Loucy (cell line): Measurements from ENCODE around the gene DUSP6.

ENCODE experiments used
- CTCF ChIP-seq: fragments of 200-600 bp; sonication (generic); conservative IDR thresholded peaks from 2 replicates; pipeline ENCODE4 v1.5.1; 2014; ENCODE audit warnings: mild to moderate bottlenecking, antibody characterized with exemption, low read length
- EZH2phosphoT487 ChIP-seq: fragments of 200-600 bp; IDR thresholded peaks from 2 replicates; pipeline ENCODE4 v1.6.1; 2018; ENCODE audit warnings: antibody characterized with exemption, mild to moderate bottlenecking, moderate library complexity, borderline replicate concordance

- no peak for TF ChIP-seq CTCF
- no peak for TF ChIP-seq EZH2phosphoT487
These were observed 37.7 kb upstream of the DUSP6 start for GRCh38 chr12:89389755-89390661.
